ENCODE results near the gene SCUBE2.

GRCh38 chr11:9065607-9066432, 25.6 kb downstream of the SCUBE2 start:
- TF ChIP-seq CTCF (IDR thresholded peaks at IDR 0.05; ENCODE audit: insufficient read depth, low read depth, low read length) = no peak
- TF ChIP-seq EZH2 (IDR thresholded peaks at IDR 0.05; ENCODE audit: insufficient read depth, low read length) = no peak
